K562 (cell line): ENCODE measurements around the gene RALY. TPM values are rescaled to one million over a fixed set of nuclear protein-coding genes. Genes with fewer than 3 reads are reported as not detected.

Source experiments
- ARID4B ChIP-seq: sonication (generic); formaldehyde crosslinking; IDR thresholded peaks from 2 replicates; pipeline ENCODE4 v1.8.0; 2022; ENCODE audit warnings: mild to moderate bottlenecking, missing genetic modification reagents
- CBX1 ChIP-seq: sonication (generic); IDR thresholded peaks from 2 replicates; pipeline ENCODE4 v1.6.1; 2016; ENCODE audit warnings: antibody characterized with exemption, low read depth, mild to moderate bottlenecking
- CCAR2 ChIP-seq: fragments of 200-400 bp; formaldehyde crosslinking; IDR thresholded peaks from 2 replicates; pipeline ENCODE4 v1.6.1; 2017; ENCODE audit warnings: mild to moderate bottlenecking, low read depth, low read length
- CHAMP1 ChIP-seq: fragments of 450-650 bp; IDR thresholded peaks from 2 replicates; pipeline ENCODE4 v1.6.1; 2016; ENCODE audit warnings: mild to moderate bottlenecking
- EGR1 ChIP-seq: fragments of 450-650 bp; conservative IDR thresholded peaks from 2 replicates; pipeline ENCODE4 v1.6.1; 2017; ENCODE audit warnings: mild to moderate bottlenecking
- GTF3C2 ChIP-seq: IDR thresholded peaks from 3 replicates; pipeline ENCODE4 v1.6.1; 2011; ENCODE audit warnings: borderline replicate concordance, mild to moderate bottlenecking, moderate library complexity; ENCODE audit not compliant: insufficient read length; ENCODE audit errors: extremely low read depth
- MYNN ChIP-seq, 2 experiments: sonication (generic); formaldehyde crosslinking in 1 of 2; IDR thresholded peaks; 2 replicates each; pipeline versions ENCODE4 v1.5.0 to v1.6.1; 2016 to 2020; ENCODE audit warnings: antibody characterized with exemption in 1 of 2, missing genetic modification reagents in 1 of 2
- PTBP1 ChIP-seq: fragments of 200-400 bp; formaldehyde crosslinking; IDR thresholded peaks from 2 replicates; pipeline ENCODE4 v1.6.1; 2017; ENCODE audit warnings: low read depth, low read length
- RBM17 ChIP-seq: fragments of 200-400 bp; formaldehyde crosslinking; IDR thresholded peaks from 2 replicates; pipeline ENCODE4 v1.6.1; 2017; ENCODE audit warnings: low read depth, mild to moderate bottlenecking, low read length, borderline replicate concordance
- SMARCC2 ChIP-seq: fragments of 450-650 bp; IDR thresholded peaks from 2 replicates; pipeline ENCODE4 v1.6.1; 2017; ENCODE audit warnings: antibody characterized with exemption, moderate library complexity, mild to moderate bottlenecking, low read depth
- TGIF2 ChIP-seq: sonication (generic); formaldehyde crosslinking; IDR thresholded peaks from 2 replicates; pipeline ENCODE4 v1.8.1; 2022; ENCODE audit warnings: mild to moderate bottlenecking, missing genetic modification reagents, moderate library complexity
- THAP7 ChIP-seq: fragments of 250-450 bp; sonication (Bioruptor Pico); IDR thresholded peaks from 2 replicates; pipeline ENCODE4 v1.5.0; 2021
- ZNF398 ChIP-seq: fragments of 250-450 bp; sonication (Bioruptor Pico); IDR thresholded peaks from 2 replicates; pipeline ENCODE4 v1.8.0; 2021; ENCODE audit warnings: moderate library complexity, mild to moderate bottlenecking, inconsistent platforms
- ZNF75A ChIP-seq: fragments of 450-650 bp; formaldehyde crosslinking; IDR thresholded peaks from 2 replicates; pipeline ENCODE4 v1.4.0; 2020; ENCODE audit warnings: mild to moderate bottlenecking
- polyA plus RNA-seq, 8 experiments: library from polyadenylated mRNA; depleted of rRNA in 4 of 8; stranded (reverse) in 5 of 8; unstranded in 3 of 8; fragments of >200 nt; fragmentation: Nextera tagmentation in 2 of 8; fragmentation: Illumina TruSeq in 1 of 8; extraction: Ambion mirVana in 2 of 8; extraction: Trizol in 1 of 8; gene quantifications; 2 replicates each; pipeline versions ENCODE4 v1.2.1 to v1.2.3, GENCODE V29; 2011 to 2014; ENCODE audit warnings: inconsistent platforms in 1 of 8, missing spikeins in 1 of 8
- total RNA-seq, 7 experiments: library from RNA; depleted of rRNA in 6 of 7; stranded (reverse); fragments of >200 nt in 6 of 7; fragmentation: Illumina TruSeq in 2 of 7; extraction: Trizol in 2 of 7; gene quantifications; 2 replicates each; pipeline versions ENCODE4 v1.2.1 to v1.2.3, GENCODE V29; 2011 to 2021; ENCODE audit warnings: low replicate concordance in 1 of 7

The RALY gene
- total and polyA plus RNA-seq, 9 of the 15 experiments (the other 6 are each of a cell fraction or from before 2014, with no cell fraction given) = 0.80 to 207 (median 128) TPM

GRCh38 chr20:33992923-33993575 lies 662 bp upstream of the RALY start (continued):
- TF ChIP-seq TGIF2 (CRISPR knock-in tag) (no peak), GTF3C2 (no peak), PTBP1 (no peak), ARID4B (CRISPR knock-in tag) (peak; percentile 7; the same call in 1 of the 2 replicates), EGR1 (peak; percentile 86), CCAR2 (no peak), CBX1 (no peak), THAP7 (no peak), ZNF398 (CRISPR knock-in tag) (no peak), CHAMP1 (no peak), RBM17 (no peak), MYNN (IDR thresholded peaks at IDR 0.05) (no peak), MYNN (CRISPR knock-in tag; IDR thresholded peaks at IDR 0.05) (no peak), ZNF75A (CRISPR knock-in tag) (no peak), SMARCC2 (no peak; the same call in 1 of the 2 replicates)
